Measurements from ENCODE around the gene KRTAP10-9. TPM values are rescaled to one million over a fixed set of nuclear protein-coding genes. Genes with fewer than 3 reads are reported as not detected.

Gene KRTAP10-9
- total and polyA plus RNA-seq, 2 of the 8 experiments (the other 6 are each of a cell fraction or from before 2014, with no cell fraction given): not detected

GRCh38 chr21:44619886-44620285 is 7.0 kb upstream of the KRTAP10-9 start:
- Histone ChIP-seq H2BK12ac (ENCODE audit: low read depth, low read length) (no peak overlapping the region), H3K9me3 (ENCODE audit: insufficient read depth in 2 of 2, low read depth in 1 of 2, low read length in 1 of 2) (peaks cover 18 to 19% of the 10 kb centered on the region in 2 experiments), H4K20me1 (replicated peaks in 1 of 2; ENCODE audit: control insufficient read depth in 1 of 2, insufficient read depth in 2 of 2, low read length in 2 of 2) (no peaks in the 10 kb centered on the region), H3K56ac (replicated peaks; ENCODE audit: insufficient read length, low read depth, low read length) (no peak overlapping the region), H2BK20ac (ENCODE audit: low read length) (no peak overlapping the region), H3K4ac (replicated peaks; ENCODE audit: insufficient read length, low read depth, low read length) (no peak overlapping the region), H3K23me2 (ENCODE audit: low read depth, low read length) (no peaks in the 10 kb centered on the region), H4K8ac (ENCODE audit: extremely low read depth, insufficient read depth, low read length) (no peak overlapping the region), H4K5ac (ENCODE audit: insufficient read length, low read depth, low read length) (no peak overlapping the region), H2AFZ (ENCODE audit: low read length) (no peak overlapping the region), H2BK120ac (replicated peaks; ENCODE audit: low read depth, low read length) (no peak overlapping the region), H2AK5ac (ENCODE audit: low read depth, low read length) (no peak overlapping the region), H3K27ac (ENCODE audit: low read depth, low read length) (no peak overlapping the region), H3K79me1 (ENCODE audit: low read depth, low read length) (no peaks in the 10 kb centered on the region; the same call in 1 of the 2 replicates), H2BK5ac (ENCODE audit: low read depth, low read length) (no peak overlapping the region), H2BK15ac (ENCODE audit: low read length) (no peak overlapping the region), H3K4me3 (ENCODE audit: extremely low read depth in 1 of 4, insufficient read depth in 2 of 4, low read depth in 3 of 4, low read length in 4 of 4) (no peak overlapping the region), H3K36me3 (ENCODE audit: control insufficient read depth in 2 of 4, insufficient read depth in 4 of 4, low read length in 3 of 4) (no peaks in the 10 kb centered on the region), H3K4me1 (replicated peaks in 1 of 4; ENCODE audit: control insufficient read depth in 3 of 4, insufficient read depth in 4 of 4, low read length in 3 of 4) (peaks cover 0 to 4% (median 2%) of the 10 kb centered on the region in 4 experiments; a peak in 4 of 7 replicates), H3K9ac (replicated peaks in 1 of 4; ENCODE audit: extremely low read depth in 1 of 4, low read depth in 3 of 4, low read length in 3 of 4) (no peak overlapping the region), H3K18ac (ENCODE audit: extremely low read depth, low read length) (no peak overlapping the region), H3K79me2 (ENCODE audit: control insufficient read depth in 1 of 2, insufficient read depth in 2 of 2, low read length in 2 of 2) (no peaks in the 10 kb centered on the region), H3K27me3 (replicated peaks in 1 of 4; ENCODE audit: control insufficient read depth in 3 of 4, extremely low read depth in 1 of 4, insufficient read depth in 3 of 4, low read length in 3 of 4) (no peaks in the 10 kb centered on the region), H4K91ac (replicated peaks; ENCODE audit: insufficient read length, low read length) (no peak overlapping the region), H3K4me2 (ENCODE audit: insufficient read depth in 1 of 2, low read depth in 2 of 2, low read length in 2 of 2) (no peak overlapping the region), H3K14ac (ENCODE audit: insufficient read length) (no peak overlapping the region), H3K23ac (ENCODE audit: insufficient read length) (no peak overlapping the region)
- POLR2A ChIA-PET (ENCODE audit: partially characterized antibody): no interaction called here
- TF ChIP-seq KDM1A (IDR thresholded peaks at IDR 0.05; ENCODE audit: borderline replicate concordance, low read length) (no peak), ZNF274 (IDR thresholded peaks at IDR 0.05; ENCODE audit: borderline replicate concordance, extremely low read depth, low read length) (no peak), RNF2 (IDR thresholded peaks at IDR 0.05; ENCODE audit: borderline replicate concordance, low read depth, low read length, missing control alignments, poor library complexity, severe bottlenecking) (no peak), PHF8 (conservative IDR thresholded peaks at IDR 0.05; ENCODE audit: low read depth, low read length) (no peak), POU5F1 (IDR thresholded peaks at IDR 0.05; ENCODE audit: low read depth, low read length) (no peak), ATF3 (IDR thresholded peaks at IDR 0.05; ENCODE audit: insufficient read depth, low read depth, low read length) (no peak), TEAD4 (IDR thresholded peaks at IDR 0.05; ENCODE audit: low read depth, low read length) (no peak), SP2 (IDR thresholded peaks at IDR 0.05; ENCODE audit: low read length) (no peak)
- DNase-seq (ENCODE audit: low read depth in 1 of 2, low spot score in 2 of 2) (no peak), FAIRE-seq (no peak)
- CTCF ChIA-PET (ENCODE audit: partially characterized antibody): interaction anchor here (1.1 to 4.0 kb wide), 4 partner anchors 11 to 140 kb away, joined by 4 to 16 read pairs (median 9); partner anchors contain the start of gene KRTAP10-7
- WGBS, 2 experiments (ENCODE audit: extremely low coverage in 1 of 2, insufficient coverage in 1 of 2, insufficient read length in 1 of 2, insufficient replicate concordance in 2 of 2, low coverage in 1 of 2, low lambda C conversion rate in 2 of 2, missing lambda C conversion rate in 1 of 2): 86% methylated on average over 6 of the region's 6 CpGs; no CpG with 5 or more reads in 1 of the 2 experiments

All from H1 (cell line).